H1 (cell line): Measurements from ENCODE around the gene TMEM92. TPM values are rescaled to one million over a fixed set of nuclear protein-coding genes. Genes with fewer than 3 reads are reported as not detected.

ENCODE experiments used
- CTCF ChIA-PET: fragments of 300-600 bp; sonication (Branson Sonifier 250); formaldehyde crosslinking; loops from one replicate; lab custom pipeline; 2021; ENCODE audit not compliant: partially characterized antibody; lab: Charles Lee
- POLR2A ChIA-PET: fragments of 300-600 bp; sonication (Branson Sonifier 250); formaldehyde crosslinking; loops from one replicate; lab custom pipeline; 2021; ENCODE audit warnings: inconsistent platforms; ENCODE audit not compliant: partially characterized antibody; lab: Charles Lee
- DNase-seq, 2 experiments: peaks; one replicate each; pipeline versions ENCODE4 v3.0.0 to v3.0.0-alpha.2; 2010 to 2022; ENCODE audit warnings: low spot score in 2 of 2, low read depth in 1 of 2, mixed read lengths in 1 of 2
- FAIRE-seq: peaks from 2 replicates; lab custom pipeline; 2011; peaks lifted over from hg19 to GRCh38; lab: Jason Lieb, UNC
- H2AFZ ChIP-seq: 2 replicates; pipeline ENCODE4 v1.8.1; 2012; ENCODE audit warnings: low read length, inconsistent platforms
- H2AK5ac ChIP-seq: 2 replicates; pipeline ENCODE4 v1.6.1; 2013; ENCODE audit warnings: low read depth, low read length
- H2BK120ac ChIP-seq: replicated peaks from 2 replicates; pipeline ENCODE3; 2013; ENCODE audit warnings: low read depth, low read length, inconsistent platforms
- H2BK12ac ChIP-seq: 2 replicates; pipeline ENCODE4 v1.6.1; 2013; ENCODE audit warnings: low read depth, low read length
- H2BK15ac ChIP-seq: 2 replicates; pipeline ENCODE4 v1.6.1; 2013; ENCODE audit warnings: low read length
- H2BK20ac ChIP-seq: 2 replicates; pipeline ENCODE4 v1.6.1; 2013; ENCODE audit warnings: low read length
- H2BK5ac ChIP-seq: 2 replicates; pipeline ENCODE4 v1.6.1; 2013; ENCODE audit warnings: low read depth, low read length
- H3K14ac ChIP-seq: 2 replicates; pipeline ENCODE4 v1.6.1; 2013; ENCODE audit warnings: inconsistent platforms; ENCODE audit not compliant: insufficient read length
- H3K18ac ChIP-seq: 2 replicates; pipeline ENCODE4 v1.6.1; 2013; ENCODE audit warnings: low read length; ENCODE audit errors: extremely low read depth
- H3K23ac ChIP-seq: 2 replicates; pipeline ENCODE4 v1.6.1; 2013; ENCODE audit warnings: inconsistent platforms; ENCODE audit not compliant: insufficient read length
- H3K23me2 ChIP-seq: 2 replicates; pipeline ENCODE4 v1.6.1; 2013; ENCODE audit warnings: low read depth, low read length
- H3K27ac ChIP-seq: 2 replicates; pipeline ENCODE4 v1.6.1; 2011; ENCODE audit warnings: low read depth, low read length, inconsistent platforms
- H3K27me3 ChIP-seq, 4 experiments: replicated peaks in 1 of 4; 1 replicate in 1 of 4; 2 replicates in 3 of 4; pipeline versions ENCODE4 v1.6.1 to v1.8.1; 2011 to 2013; ENCODE audit warnings: low read length in 3 of 4, mild to moderate bottlenecking in 3 of 4, inconsistent platforms in 2 of 4, mixed read lengths in 2 of 4, moderate library complexity in 1 of 4; ENCODE audit not compliant: control insufficient read depth in 3 of 4, insufficient read depth in 3 of 4; ENCODE audit errors: extremely low read depth in 1 of 4
- H3K36me3 ChIP-seq, 4 experiments: 2 replicates each; pipeline versions ENCODE4 v1.6.1 to v1.8.1; 2011 to 2013; ENCODE audit warnings: mild to moderate bottlenecking in 4 of 4, low read length in 3 of 4, moderate library complexity in 2 of 4, control low read depth in 1 of 4, inconsistent platforms in 1 of 4; ENCODE audit not compliant: insufficient read depth in 4 of 4, control insufficient read depth in 2 of 4
- H3K4ac ChIP-seq: replicated peaks from 2 replicates; pipeline ENCODE3; 2013; ENCODE audit warnings: low read length, low read depth, mixed read lengths, inconsistent platforms; ENCODE audit not compliant: insufficient read length
- H3K4me1 ChIP-seq, 4 experiments: replicated peaks in 1 of 4; 1 replicate in 1 of 4; 2 replicates in 3 of 4; pipeline versions ENCODE4 v1.6.1 to v1.8.1; 2011 to 2013; ENCODE audit warnings: low read length in 3 of 4, inconsistent platforms in 2 of 4, mixed read lengths in 1 of 4; ENCODE audit not compliant: insufficient read depth in 4 of 4, control insufficient read depth in 3 of 4
- H3K4me2 ChIP-seq, 2 experiments: 2 replicates each; pipeline versions ENCODE4 v1.6.1 to v1.8.1; 2011 to 2013; ENCODE audit warnings: low read depth in 2 of 2, low read length in 2 of 2, control low read depth in 1 of 2, inconsistent platforms in 1 of 2, mild to moderate bottlenecking in 1 of 2; ENCODE audit not compliant: insufficient read depth in 1 of 2
- H3K4me3 ChIP-seq, 4 experiments: fragments of 200-600, 300-600 bp in 1 of 4; sonication (generic), shearing (Covaris generic), sonication (Bioruptor Twin) in 1 of 4; 2 replicates each; pipeline versions ENCODE4 v1.5.1 to v1.8.1; 2011 to 2016; ENCODE audit warnings: low read length in 4 of 4, low read depth in 3 of 4, control low read depth in 2 of 4, inconsistent platforms in 2 of 4, mild to moderate bottlenecking in 2 of 4, mixed read lengths in 1 of 4, moderate library complexity in 1 of 4; ENCODE audit not compliant: insufficient read depth in 2 of 4; ENCODE audit errors: extremely low read depth in 1 of 4
- H3K56ac ChIP-seq: replicated peaks from 2 replicates; pipeline ENCODE3; 2013; ENCODE audit warnings: low read depth, mild to moderate bottlenecking, mixed read lengths, low read length, inconsistent platforms; ENCODE audit not compliant: insufficient read length
- H3K79me1 ChIP-seq: 2 replicates; pipeline ENCODE4 v1.6.1; 2013; ENCODE audit warnings: low read depth, low read length, control low read depth
- H3K79me2 ChIP-seq, 2 experiments: 2 replicates each; pipeline versions ENCODE4 v1.6.1 to v1.8.1; 2012 to 2013; ENCODE audit warnings: low read length in 2 of 2, mild to moderate bottlenecking in 2 of 2, inconsistent platforms in 1 of 2; ENCODE audit not compliant: insufficient read depth in 2 of 2, control insufficient read depth in 1 of 2
- H3K9ac ChIP-seq, 4 experiments: replicated peaks in 1 of 4; 1 replicate in 1 of 4; 2 replicates in 3 of 4; pipeline versions ENCODE4 v1.6.1 to v1.8.1; 2011 to 2013; ENCODE audit warnings: low read depth in 3 of 4, low read length in 3 of 4, control low read depth in 2 of 4, mild to moderate bottlenecking in 2 of 4, moderate library complexity in 2 of 4, inconsistent platforms in 1 of 4; ENCODE audit errors: extremely low read depth in 1 of 4
- H3K9me3 ChIP-seq, 2 experiments: 2 replicates each; pipeline versions ENCODE4 v1.6.1 to v1.8.1; 2012 to 2013; ENCODE audit warnings: mild to moderate bottlenecking in 2 of 2, moderate library complexity in 2 of 2, control low read depth in 1 of 2, inconsistent platforms in 1 of 2, low read depth in 1 of 2, low read length in 1 of 2, mixed read lengths in 1 of 2; ENCODE audit not compliant: insufficient read depth in 2 of 2
- H4K20me1 ChIP-seq, 2 experiments: replicated peaks in 1 of 2; 2 replicates each; pipeline versions ENCODE3 to v1.8.1; 2011 to 2013; ENCODE audit warnings: inconsistent platforms in 2 of 2, low read length in 2 of 2, mild to moderate bottlenecking in 1 of 2; ENCODE audit not compliant: insufficient read depth in 2 of 2, control insufficient read depth in 1 of 2
- H4K5ac ChIP-seq: 2 replicates; pipeline ENCODE4 v1.6.1; 2013; ENCODE audit warnings: low read length, low read depth, mixed read lengths, inconsistent platforms; ENCODE audit not compliant: insufficient read length
- H4K8ac ChIP-seq: 2 replicates; pipeline ENCODE4 v1.8.0; 2013; ENCODE audit warnings: mild to moderate bottlenecking, moderate library complexity, low read length, inconsistent platforms; ENCODE audit not compliant: insufficient read depth; ENCODE audit errors: extremely low read depth
- H4K91ac ChIP-seq: replicated peaks from 2 replicates; pipeline ENCODE3; 2013; ENCODE audit warnings: low read length, mixed read lengths, inconsistent platforms; ENCODE audit not compliant: insufficient read length
- CEBPB ChIP-seq: IDR thresholded peaks from 2 replicates; pipeline ENCODE4 v1.6.1; 2012; ENCODE audit warnings: low read depth, low read length
- HDAC6 ChIP-seq: IDR thresholded peaks from one replicate; pipeline ENCODE4 v1.7.1; 2012; ENCODE audit warnings: low read depth, mild to moderate bottlenecking, inconsistent platforms, low read length, moderate library complexity
- SIRT6 ChIP-seq: IDR thresholded peaks from one replicate; pipeline ENCODE4 v1.7.1; 2012; ENCODE audit warnings: low read length, inconsistent platforms
- SP1 ChIP-seq: IDR thresholded peaks from 2 replicates; pipeline ENCODE4 v1.6.1; 2011; ENCODE audit warnings: low read depth, low read length
- SUZ12 ChIP-seq: fragments of 200-600 bp; sonication (generic); IDR thresholded peaks from 2 replicates; pipeline ENCODE4 v1.6.1; 2012; ENCODE audit warnings: mild to moderate bottlenecking, inconsistent platforms, low read length, moderate library complexity, mixed read lengths
- ZNF274 ChIP-seq: IDR thresholded peaks from 2 replicates; pipeline ENCODE4 v1.7.0; 2012; ENCODE audit warnings: low read length, borderline replicate concordance; ENCODE audit errors: extremely low read depth
- WGBS, 2 experiments: shearing (Covaris generic) in 1 of 2; methylation state at CpG; one replicate each; pipeline versions ENCODE4 v1.1.6 to v1.1.7; 2013 to 2015; ENCODE audit warnings: low lambda C conversion rate in 2 of 2, mixed read lengths in 2 of 2, inconsistent platforms in 1 of 2, low coverage in 1 of 2, missing lambda C conversion rate in 1 of 2; ENCODE audit not compliant: insufficient replicate concordance in 2 of 2, insufficient coverage in 1 of 2, insufficient read length in 1 of 2; ENCODE audit errors: extremely low coverage in 1 of 2, missing lambda C conversion rate in 1 of 2; 5-methylcytosine and 5-hydroxymethylcytosine counted together
- polyA plus RNA-seq, 7 experiments: library from polyadenylated mRNA; depleted of rRNA in 3 of 7; stranded (reverse) in 5 of 7; unstranded in 2 of 7; fragments of >200 nt in 5 of 7; fragments of 200-250 nt in 2 of 7; gene quantifications; 1 replicate in 5 of 7; 2 replicates in 1 of 7; 4 replicates in 1 of 7; pipeline versions ENCODE4 v1.2.1 to v1.2.3, GENCODE V29; 2011 to 2013; ENCODE audit warnings: missing spikeins in 2 of 7, mixed read lengths in 2 of 7
- total RNA-seq: library from RNA; stranded (reverse); fragmentation: NEBNext Ultra II Directional; extraction: Animal tissue kit (Norgen Biotek cat#: 25700); gene quantifications from 2 replicates; pipeline ENCODE4 v1.2.1, GENCODE V29; 2021
- TF ChIP-seq, protein P1 (sequence below): IDR thresholded peaks from 2 replicates; pipeline ENCODE4 v1.6.1; 2012; ENCODE audit warnings: inconsistent platforms
- TF ChIP-seq, protein P2 (sequence below): IDR thresholded peaks from 2 replicates; pipeline ENCODE4 v1.6.1; 2011; ENCODE audit warnings: low read depth, mild to moderate bottlenecking, low read length; ENCODE audit not compliant: insufficient read depth
- TF ChIP-seq, protein P3 (sequence below): IDR thresholded peaks from 2 replicates; pipeline ENCODE4 v1.6.1; 2011; ENCODE audit warnings: low read length, improper control_type of control experiment
- TF ChIP-seq, protein P4 (sequence below): IDR thresholded peaks from 2 replicates; pipeline ENCODE4 v1.6.1; 2012; ENCODE audit warnings: low read length, inconsistent platforms

Gene TMEM92
- total and polyA plus RNA-seq, 2 of the 8 experiments (the other 6 are each of a cell fraction or from before 2014, with no cell fraction given): 11.9 to 24.8 TPM

DNA sequence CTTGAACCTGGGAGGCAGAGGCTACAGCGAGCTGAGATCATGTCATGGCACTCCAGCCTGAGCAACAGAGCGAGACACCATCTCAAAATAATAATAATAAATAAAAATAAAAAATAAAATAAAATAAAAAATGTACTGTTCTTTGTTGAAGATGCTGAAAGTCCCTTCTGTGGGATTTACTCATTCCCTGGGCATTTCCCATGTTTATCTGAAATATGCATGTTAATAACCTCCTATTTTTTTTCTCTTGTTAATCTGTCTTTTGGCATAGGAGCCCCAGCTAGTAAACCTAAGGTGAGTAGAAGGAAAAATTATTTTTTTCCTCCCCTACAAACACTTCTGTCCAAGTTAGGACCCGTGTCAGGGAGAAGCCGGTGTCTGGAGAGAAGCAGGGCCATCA, 34.4 kb downstream of the TMEM92 start:
- no peak overlapping the region for H3K4ac ChIP-seq
- H2BK15ac ChIP-seq: no peak overlapping the region
- CTCF ChIA-PET: interaction anchor here (0.7 to 6.4 kb wide), 9 partner anchors 8 to 143 kb away, joined by 3 to 47 read pairs (median 5); partner anchors contain the start of genes COL1A1 and SGCA
- no peak overlapping the region for H2AK5ac ChIP-seq
- no peaks in the 10 kb centered on the region for H3K9me3 ChIP-seq
- no peak overlapping the region for H2BK12ac ChIP-seq
- H3K4me3 ChIP-seq: no peak overlapping the region
- H3K36me3 ChIP-seq: no peaks in the 10 kb centered on the region
- no peak overlapping the region for H4K5ac ChIP-seq
- H3K23me2 ChIP-seq: no peaks in the 10 kb centered on the region
- H3K27ac ChIP-seq: no peak overlapping the region
- no peak overlapping the region for H4K8ac ChIP-seq
- 90% methylated on average over 4 of the region's 4 CpGs; no CpG with 5 or more reads in 1 of the 2 experiments for WGBS, 2 experiments
- FAIRE-seq: no peak
- no peak overlapping the region for H4K91ac ChIP-seq
- H3K9ac ChIP-seq: no peak overlapping the region
- no peaks in the 10 kb centered on the region for H3K79me2 ChIP-seq
- H2BK5ac ChIP-seq: no peak overlapping the region
- no peak overlapping the region for H3K18ac ChIP-seq
- POLR2A ChIA-PET: no interaction called here
- no peak overlapping the region for H3K23ac ChIP-seq
- DNase-seq: no peak
- H3K14ac ChIP-seq: no peak overlapping the region
- H2AFZ ChIP-seq: no peak overlapping the region
- H2BK20ac ChIP-seq: no peak overlapping the region
- no peaks in the 10 kb centered on the region for H3K79me1 ChIP-seq
- no peak overlapping the region for H3K4me2 ChIP-seq
- H4K20me1 ChIP-seq: no peaks in the 10 kb centered on the region
- no peak overlapping the region for H3K56ac ChIP-seq
- H3K27me3 ChIP-seq: no peaks in the 10 kb centered on the region
- H2BK120ac ChIP-seq: no peak overlapping the region
- H3K4me1 ChIP-seq: peaks cover 2 to 12% (median 7%) of the 10 kb centered on the region in 4 experiments; a peak in 4 of 7 replicates
- TF ChIP-seq, protein P1, sequence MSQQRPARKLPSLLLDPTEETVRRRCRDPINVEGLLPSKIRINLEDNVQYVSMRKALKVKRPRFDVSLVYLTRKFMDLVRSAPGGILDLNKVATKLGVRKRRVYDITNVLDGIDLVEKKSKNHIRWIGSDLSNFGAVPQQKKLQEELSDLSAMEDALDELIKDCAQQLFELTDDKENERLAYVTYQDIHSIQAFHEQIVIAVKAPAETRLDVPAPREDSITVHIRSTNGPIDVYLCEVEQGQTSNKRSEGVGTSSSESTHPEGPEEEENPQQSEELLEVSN: no peak
- TF ChIP-seq SUZ12 (no peak), SP1 (no peak), SIRT6 (no peak), ZNF274 (no peak), CEBPB (no peak), HDAC6 (no peak)
- TF ChIP-seq, protein P2, sequence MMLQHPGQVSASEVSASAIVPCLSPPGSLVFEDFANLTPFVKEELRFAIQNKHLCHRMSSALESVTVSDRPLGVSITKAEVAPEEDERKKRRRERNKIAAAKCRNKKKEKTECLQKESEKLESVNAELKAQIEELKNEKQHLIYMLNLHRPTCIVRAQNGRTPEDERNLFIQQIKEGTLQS: no peak
- TF ChIP-seq, protein P3, sequence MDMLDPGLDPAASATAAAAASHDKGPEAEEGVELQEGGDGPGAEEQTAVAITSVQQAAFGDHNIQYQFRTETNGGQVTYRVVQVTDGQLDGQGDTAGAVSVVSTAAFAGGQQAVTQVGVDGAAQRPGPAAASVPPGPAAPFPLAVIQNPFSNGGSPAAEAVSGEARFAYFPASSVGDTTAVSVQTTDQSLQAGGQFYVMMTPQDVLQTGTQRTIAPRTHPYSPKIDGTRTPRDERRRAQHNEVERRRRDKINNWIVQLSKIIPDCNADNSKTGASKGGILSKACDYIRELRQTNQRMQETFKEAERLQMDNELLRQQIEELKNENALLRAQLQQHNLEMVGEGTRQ: no peak
- TF ChIP-seq, protein P4, sequence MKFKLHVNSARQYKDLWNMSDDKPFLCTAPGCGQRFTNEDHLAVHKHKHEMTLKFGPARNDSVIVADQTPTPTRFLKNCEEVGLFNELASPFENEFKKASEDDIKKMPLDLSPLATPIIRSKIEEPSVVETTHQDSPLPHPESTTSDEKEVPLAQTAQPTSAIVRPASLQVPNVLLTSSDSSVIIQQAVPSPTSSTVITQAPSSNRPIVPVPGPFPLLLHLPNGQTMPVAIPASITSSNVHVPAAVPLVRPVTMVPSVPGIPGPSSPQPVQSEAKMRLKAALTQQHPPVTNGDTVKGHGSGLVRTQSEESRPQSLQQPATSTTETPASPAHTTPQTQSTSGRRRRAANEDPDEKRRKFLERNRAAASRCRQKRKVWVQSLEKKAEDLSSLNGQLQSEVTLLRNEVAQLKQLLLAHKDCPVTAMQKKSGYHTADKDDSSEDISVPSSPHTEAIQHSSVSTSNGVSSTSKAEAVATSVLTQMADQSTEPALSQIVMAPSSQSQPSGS: no peak
